GM18873 (cell line): Measurements from ENCODE around the gene SLC26A5.
"Not testable (repeated sequence)": the region's sequence is repeated elsewhere in the genome, so short reads cannot be mapped to it uniquely, and the experiment has no call there.

Experiments
- ATAC-seq: cut with Tn5 transposase; IDR thresholded peaks from one replicate; pipeline ENCODE4 v1.9.1; 2021; ENCODE audit warnings: mild to moderate bottlenecking, moderate library complexity, moderate number of reproducible peaks; ENCODE audit not compliant: unreplicated experiment, low FRiP score

Gene SLC26A5

DNA sequence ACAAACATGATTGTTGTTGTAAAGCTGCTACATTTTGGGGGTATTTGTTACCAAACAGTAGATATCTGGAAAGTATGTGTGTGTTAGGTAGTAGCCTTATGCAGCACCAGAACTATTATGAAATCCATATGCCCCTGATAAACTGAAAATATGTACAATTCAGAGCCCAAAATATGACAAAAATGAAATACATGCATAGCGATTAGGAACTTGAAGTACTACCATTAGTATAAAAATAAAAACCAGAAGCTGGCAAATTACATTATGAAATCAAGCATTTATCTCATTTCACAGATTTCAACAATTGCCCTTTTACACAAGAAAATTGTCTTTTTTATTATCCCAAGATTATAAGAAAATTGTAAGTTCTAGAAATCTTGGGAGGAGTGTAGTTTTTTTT is 33.9 kb downstream of the SLC26A5 start:
- ATAC-seq: no peak

DNA sequence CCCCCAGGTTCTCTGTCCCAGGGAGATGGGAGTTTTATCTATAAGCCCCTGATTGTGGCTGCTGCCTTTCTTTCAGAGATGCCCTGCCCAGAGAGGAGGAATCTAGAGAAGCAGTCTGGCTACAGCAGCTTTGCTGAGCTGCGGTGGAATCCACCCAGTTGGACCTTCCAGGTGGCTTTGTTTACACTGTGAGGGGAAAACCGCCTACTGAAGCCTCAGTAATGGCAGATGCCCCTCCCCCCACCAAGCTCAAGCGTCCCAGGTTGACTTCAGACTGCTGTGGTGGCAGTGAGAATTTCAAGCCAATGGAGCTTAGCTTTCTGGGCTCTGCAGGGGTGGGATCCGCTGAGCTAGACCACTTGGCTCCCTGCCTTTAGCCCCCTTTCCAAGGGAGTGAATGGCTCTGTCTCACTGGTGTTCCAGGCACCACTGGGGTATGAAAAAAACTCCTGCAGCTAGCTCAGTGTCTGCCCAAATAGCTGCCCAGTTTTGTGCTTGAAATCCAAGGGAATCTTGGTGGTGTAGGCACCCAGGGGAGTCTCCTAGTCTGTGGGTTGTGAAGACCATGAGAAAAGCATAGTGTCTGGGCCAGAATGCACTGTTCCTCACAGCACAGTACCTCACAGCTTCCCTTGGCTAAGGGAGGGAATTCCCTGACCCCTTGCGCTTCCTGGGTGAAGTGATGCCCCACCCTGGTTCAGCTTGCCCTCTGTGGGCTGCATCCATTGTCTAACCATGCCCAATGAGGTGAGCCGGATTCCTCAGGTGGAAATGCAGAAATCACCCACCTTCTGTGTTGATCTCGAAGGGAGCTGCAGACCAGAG is 40.0 kb downstream of the SLC26A5 start:
- ATAC-seq: not testable (repeated sequence)

DNA sequence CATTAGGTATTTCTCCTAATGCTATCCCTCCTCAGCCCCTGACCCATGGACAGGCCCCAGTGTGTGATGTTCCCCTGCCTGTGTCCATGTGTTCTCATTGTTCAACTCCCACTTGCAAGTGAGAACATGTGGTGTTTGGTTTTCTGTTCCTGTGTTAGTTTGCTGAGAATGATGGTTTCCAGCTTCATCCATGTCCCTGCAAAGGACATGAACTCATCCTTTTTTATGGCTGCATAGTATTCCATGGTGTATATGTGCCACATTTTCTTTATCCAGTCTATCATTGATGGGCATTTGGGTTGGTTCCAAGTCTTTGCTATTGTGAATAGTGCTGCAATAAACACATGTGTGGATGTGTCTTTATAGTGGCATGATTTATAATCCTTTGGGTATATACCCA is 46.3 kb downstream of the SLC26A5 start:
- ATAC-seq: not testable (repeated sequence)

DNA sequence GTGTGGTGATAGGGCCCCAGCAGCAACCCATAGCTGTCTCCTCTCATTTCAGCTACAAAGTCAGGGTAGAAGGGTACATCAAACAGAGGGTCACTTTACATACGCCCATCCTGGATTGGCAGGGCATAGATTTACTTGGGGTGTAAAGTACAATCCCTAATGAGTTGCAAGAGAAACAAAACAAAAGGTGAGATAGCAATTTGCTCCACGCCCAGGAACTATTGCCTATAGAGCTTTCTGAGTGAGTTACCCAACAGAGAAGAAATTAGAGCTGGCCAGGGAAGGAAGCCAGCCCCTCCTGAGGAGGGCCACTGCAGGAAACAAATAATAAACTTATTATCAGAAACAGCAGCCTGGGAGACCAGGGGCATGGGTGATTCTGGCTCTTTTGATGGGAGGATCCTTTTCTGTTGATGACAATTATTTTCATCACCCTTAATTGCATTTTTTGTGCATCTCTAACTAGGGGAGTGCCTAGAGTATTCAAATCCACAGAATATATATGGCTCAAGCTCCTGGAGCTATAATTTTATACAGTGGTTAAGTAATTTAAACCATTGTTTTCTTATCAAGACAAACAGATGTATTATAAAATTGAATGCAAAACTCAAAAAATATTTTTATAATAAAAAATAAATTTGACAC is 47.4 kb downstream of the SLC26A5 start:
- ATAC-seq: no peak

DNA sequence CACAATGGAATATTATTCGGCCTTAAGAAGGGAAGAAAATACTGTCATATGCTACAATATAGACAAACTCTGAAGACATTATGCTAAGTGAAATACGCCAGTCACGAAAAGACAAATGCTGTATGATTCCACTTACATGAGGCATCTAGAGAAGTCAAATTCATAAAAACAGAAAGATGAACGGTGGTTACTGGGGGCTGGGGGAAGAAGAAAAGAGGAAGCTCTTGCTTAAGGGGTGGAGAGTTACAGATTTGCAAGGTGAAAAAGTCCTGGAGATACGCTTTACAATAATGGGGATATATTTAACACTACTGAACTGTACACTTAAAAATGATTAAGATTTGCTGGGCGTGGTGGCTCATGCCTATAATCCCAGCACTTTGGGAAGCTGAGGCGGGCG is 49.5 kb downstream of the SLC26A5 start:
- ATAC-seq: no peak

DNA sequence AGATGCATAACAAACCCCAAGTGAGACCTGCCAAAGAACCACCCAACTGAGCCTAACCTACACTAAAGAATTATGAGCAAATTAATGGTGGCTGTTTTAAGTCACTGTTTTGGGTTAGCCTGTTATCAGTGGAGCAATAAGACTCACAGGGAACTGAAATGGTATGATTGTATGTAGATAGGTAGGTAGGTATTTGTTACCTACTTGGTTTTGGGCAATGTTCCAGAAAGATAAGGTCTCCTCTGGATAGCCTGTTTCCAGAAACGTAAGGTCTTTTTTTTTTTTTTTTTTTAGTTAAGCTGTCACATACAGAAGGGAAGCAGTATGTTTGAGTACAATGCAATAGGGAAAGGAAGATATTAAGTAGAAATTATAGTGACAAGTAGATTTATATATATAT is 50.9 kb downstream of the SLC26A5 start:
- no peak for ATAC-seq

DNA sequence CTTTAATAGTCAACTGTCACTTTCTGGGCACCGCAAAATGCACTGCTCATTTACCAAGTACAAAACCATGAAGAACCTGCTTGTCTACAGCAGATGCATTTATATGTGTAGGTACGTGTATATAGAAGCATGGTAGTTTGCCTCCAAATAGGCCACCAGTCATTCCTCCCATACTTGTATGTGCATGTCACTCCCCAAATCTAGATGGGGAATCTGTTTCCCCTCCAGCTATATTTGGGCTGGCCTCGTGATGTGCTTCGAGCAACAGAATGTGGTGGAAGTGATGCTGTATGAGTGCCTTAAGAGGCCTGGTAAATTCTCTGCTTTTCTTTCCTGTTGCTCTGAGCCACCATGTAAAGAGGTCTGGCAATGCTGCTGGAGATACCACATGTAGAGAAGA is 51.4 kb downstream of the SLC26A5 start:
- ATAC-seq: no peak

DNA sequence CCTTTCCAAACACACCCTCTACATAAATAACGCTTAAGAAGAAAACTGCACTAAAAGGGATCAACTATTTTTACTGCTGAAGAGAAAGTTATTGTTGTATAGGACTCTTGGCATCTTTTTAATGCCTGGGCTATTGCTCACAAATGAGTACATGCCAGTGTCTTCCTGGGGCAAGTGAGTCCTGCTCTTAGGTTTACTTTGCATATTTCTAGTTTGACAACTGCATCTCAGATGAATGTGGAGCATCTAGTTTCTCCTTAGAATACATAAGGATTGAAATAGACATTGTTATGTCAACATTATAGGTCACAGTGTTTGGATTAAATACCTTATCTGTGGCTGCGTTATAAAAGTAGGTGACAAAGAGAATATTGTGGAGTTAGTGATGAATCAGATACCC is 54.0 kb downstream of the SLC26A5 start:
- ATAC-seq: no peak

DNA sequence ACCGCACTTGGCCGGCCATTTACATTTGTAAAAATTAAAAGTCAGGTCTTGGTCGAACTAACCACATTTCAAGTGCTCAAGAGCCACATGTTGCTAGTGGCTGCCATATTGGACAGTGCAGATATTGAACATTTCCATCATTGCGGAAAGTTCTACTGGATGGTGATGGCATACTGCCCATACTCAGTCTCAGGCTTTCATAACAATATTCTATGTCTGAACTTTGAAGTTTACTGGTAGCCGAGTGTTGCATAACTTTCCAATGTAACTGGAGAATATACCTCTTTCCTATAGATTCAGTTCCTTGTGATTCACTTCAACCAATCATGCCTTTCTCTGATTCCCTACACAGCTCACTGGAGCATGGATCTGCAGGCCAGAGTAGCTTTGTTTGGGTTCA is 54.9 kb downstream of the SLC26A5 start:
- no peak for ATAC-seq

DNA sequence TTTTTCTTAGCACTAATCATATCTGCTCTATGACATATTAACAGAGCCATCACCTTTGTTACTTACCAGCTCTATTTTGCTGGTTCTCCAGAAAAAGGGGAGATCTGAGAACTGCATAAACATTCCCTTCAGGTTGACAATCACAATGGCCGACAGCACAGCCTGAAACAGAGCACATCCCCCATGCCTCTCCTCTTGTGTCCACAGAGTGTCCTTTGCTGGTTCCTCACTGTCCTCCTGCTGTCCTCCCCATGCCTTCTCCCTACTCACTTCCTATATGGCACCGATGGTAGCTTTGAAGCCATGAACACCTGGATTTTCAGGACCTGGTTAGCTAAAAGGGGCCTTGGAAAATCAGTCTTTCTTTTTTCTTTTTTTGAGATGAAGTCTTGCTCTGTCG is 56.7 kb downstream of the SLC26A5 start:
- no peak for ATAC-seq

DNA sequence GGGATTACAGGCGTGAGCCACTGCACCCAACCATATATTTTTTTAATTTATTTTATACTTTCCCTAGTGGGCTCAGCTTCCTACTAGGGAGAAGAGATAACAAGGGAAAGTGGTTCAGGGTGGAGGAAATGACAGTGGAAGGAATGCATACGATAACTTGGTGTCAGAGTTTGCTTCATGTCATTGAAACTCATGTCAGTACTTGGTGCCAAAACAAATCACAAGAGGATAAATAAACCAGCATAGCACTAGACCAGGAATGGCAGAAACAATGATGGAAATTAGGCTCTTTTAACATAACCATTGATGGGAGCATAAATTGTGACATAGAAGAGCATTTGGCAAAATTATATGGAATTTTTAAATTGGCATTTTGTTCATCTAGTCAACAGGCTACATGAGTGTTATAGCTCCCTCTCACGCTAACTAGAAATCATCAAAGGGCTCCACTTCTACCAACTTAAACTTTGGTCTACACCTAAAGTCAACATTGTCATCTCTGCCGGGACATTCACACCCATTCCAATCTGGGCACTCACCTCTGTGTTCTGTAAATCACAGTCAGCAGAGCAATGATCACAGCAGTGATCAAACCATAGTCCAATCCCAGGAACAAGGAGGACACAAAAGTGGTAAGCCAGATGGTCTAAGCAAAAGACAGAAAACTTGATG is 57.4 kb downstream of the SLC26A5 start:
- no peak for ATAC-seq

DNA sequence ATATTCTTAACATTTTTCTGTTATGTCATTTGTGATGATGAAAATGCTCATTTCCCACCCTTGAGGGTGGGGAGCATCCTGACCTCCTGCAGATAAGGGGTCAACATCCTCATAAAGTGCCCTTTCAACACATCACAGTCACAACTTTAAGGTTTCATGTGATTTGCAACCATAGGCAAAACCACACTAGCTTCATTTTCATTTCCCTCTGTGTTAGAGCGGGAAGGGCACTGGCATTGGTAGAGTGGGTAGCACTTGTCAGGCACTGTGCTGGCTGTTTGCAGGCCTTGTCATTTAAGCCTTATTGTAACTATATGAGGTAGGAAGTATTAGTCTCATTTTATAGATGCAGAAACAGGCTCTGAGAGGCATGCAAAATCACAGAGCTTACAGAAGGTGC is 58.8 kb downstream of the SLC26A5 start:
- ATAC-seq: no peak

DNA sequence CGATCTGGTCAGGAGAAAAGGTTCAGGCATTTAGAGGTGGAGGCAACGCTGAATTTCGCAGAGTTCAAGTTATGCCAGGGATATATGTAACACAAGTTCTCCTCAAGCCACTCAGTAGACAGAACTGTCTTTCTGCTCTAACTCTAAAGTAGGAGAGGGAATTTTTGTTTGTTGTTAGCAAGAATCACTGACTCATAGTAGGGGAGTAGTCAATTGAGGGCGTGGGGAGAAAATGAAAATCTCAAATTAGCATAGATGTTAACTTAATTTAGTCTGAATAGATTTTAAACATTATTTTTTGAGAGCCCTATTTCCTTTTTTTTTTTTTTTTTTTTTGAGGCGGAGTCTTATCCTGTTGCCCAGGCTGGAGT is 64.0 kb downstream of the SLC26A5 start:
- no peak for ATAC-seq

DNA sequence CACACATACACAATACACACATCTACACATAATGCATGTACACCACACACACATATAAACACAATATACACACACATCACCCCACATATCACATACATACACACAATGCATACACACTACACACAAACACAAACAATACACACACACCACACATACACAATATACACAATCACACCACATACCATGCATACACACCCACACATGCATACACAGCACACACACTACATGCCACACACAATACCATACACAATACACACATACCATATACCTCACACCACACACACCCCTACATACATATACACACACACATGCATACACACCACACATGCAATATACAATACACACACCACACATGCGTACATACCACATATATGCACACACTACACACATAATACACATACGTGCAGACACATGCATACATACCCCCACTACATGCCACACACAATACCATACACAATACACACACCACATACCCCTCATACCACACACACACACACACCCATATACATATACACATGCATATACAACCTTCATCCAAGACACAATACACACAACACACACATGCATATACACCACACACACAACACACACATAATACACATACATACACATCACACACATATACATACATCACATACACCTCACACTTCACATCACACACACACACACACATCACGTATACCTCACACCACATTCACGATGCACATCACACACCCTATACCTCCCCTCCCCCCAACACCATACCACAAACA is 64.6 kb downstream of the SLC26A5 start:
- no peak for ATAC-seq

DNA sequence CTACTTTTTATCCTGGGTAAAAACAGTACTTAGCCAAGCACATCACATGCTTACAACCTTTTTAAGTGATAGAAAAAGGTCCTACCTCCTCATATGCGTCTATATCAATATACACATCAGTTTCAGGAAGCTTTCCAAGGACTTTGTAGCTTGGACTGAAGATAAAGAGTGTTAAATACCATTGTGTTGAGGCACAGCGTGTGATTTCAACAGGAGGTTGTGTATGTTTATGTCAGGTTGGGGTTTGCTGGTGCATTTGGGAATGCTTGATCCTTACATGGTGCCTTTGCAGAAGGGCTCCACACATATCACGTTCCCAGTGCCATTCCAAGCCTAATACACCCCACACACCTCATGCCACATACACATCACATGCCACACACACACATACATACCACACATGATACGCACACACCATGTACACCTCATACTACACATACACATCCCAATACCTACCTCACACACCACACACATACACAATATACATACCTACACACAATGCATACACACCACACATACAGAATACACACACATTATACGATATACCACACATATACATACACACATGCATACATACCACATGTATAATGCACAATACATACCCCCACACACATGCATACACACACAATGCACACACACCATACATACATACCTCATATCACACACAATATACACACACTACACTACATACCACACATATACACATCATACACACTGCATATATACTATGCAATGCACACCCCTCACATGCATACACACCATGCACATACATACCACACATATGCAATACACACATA is 65.4 kb downstream of the SLC26A5 start:
- no peak for ATAC-seq

DNA sequence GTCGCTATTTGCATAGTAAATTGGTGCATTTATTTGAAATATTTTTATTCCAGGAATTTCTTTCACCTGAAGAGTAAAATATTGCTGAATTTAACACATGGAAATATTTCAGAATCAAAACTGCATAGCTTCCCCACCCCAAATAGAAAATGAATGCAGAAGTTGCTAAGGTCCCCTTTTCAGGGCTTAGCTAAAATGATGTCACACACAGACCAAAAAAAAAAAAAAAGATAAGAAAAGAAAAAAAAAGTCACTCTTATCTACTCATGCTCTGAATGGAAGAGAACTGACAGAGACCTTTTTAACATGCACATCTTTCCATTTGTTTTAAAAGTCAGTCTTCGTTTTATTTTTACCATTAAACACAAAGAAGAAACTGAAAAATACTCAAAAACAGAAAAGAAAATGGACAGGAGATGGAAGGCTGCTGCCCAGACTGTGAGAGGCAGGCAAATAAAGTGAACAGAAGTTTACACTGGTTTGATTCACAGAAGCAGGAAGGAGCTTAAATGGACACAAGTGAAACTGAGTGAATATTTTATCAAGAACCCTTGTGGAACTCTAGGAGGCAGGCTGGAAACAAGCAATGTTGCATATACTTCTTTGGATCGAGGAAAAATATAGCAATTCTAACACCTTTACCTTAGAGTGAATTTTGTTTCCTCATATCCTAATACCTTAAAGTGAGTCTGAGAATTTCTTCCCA is 66.6 kb downstream of the SLC26A5 start:
- ATAC-seq: no peak

DNA sequence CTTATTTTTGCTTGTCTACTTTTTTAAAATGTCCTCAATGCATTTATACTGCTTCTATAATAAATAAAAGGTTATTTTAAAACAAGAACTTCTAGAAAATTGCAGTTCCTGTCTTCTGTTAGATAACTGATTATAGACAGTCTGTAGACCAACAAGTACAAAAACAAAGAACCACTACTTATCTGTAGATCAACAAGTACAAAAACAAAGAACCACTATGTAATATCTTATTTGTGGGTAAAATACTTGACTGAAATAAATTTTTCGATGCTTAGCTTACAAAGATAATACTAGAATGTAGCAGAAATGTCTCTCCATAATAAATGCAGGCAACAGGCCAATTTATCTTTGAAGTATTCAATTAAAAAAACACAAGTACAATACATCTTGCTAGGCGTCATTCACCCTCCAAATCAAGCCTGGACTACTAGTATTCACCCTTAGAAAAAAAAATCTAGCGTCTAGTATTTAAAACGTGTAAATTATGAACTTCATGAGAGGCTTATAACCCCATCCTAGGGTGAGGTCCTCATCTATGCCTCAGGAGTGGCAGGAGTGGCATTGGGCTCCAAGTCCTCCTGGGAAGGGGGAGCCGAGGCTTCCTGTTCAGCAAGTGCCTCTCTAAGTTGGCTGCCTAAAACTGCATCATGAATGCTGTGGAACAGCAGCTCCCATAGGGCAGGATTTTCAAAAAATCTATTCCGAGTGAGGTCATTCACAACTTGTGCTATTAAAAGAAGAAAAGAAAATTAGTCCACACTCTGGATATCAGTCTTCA is 72.0 kb downstream of the SLC26A5 start:
- ATAC-seq: no peak

DNA sequence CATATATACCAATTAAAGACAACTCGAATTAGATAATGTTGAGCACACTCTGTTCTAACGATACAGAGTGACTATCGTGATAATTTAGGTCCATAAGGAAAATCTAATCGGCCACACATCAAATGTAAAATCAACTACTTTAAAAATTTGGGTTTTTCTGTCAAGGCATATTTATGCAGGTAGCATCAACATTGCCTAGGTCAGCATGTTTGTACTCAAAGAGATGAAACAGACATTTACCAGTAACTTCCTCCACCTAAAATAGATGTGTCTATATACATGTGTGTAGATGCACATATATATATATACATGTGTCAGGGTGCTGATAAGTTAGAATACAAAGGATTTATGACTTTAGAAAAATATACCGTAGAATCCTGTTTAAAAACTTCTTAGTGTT is 76.6 kb downstream of the SLC26A5 start:
- no peak for ATAC-seq

DNA sequence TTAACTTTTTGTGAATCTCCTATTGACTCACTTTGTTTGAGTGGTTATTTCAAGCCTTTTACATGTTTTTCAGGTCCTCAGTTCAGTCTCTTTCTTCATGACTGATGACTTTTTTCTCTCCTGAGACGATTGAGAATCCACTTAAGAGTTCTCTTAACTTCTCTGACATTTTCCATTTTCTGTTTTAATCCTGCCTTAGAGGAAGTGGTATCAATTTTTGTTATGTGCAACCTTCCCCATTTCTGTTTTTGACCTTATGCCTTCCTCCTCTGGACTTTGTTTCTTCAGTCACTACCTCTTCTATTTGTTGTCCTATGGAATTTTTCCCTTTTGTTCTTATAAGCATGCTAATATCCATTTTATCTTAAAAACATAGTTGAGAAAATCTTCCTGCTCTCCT is 96.2 kb downstream of the SLC26A5 start:
- no peak for ATAC-seq
